ENCODE results near the gene CZIB.
"Not testable (repeated sequence)": the region's sequence is repeated elsewhere in the genome, so short reads cannot be mapped to it uniquely, and the experiment has no call there.

The CZIB gene

DNA sequence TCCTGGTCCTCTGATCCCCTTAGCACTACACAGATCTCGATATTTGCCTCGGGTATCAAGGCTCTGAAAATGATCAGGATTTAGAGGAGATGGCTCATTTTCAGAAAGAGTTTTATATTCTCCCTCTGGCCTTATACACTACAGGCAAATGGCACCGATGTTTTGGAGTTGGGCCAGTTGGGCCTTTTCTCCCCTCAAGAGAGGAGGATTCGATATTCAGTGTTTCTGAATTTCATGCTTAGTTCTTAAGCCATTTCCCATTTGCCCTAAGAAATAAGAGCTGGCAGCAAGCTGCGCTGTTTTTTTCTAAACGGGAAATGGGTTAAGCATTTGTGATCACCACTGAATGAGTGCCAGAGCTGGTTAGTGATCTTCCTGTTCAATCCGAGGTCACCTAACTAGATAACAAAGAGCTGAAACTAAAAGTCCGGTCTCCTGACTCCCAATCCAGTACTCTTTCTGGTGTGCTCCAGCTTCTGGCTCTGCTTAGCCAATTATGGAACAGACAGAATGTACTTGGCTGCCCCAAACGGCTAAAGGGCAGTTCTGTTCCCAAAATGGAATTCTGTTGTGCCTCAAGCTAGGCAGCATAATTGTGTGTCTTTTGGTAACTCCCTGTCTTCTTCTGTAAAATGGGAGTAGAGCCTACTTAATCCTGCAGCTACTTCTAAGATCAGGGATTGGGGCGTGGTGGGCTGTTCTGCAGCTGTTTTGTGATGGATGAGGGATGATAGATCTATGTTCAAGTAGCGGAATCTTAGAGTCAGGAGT lies 25.0 kb downstream of the CZIB start:
- Histone ChIP-seq H3K27me3 (ENCODE audit: insufficient read depth, low read depth, severe bottlenecking) (no peaks in the 10 kb centered on the region), H3K4me3 (ENCODE audit: low read depth, low read length) (no peak overlapping the region), H3K9me3 (ENCODE audit: severe bottlenecking) (no peaks in the 10 kb centered on the region), H3K36me3 (no peaks in the 10 kb centered on the region; the same call in 1 of the 2 replicates), H3K27ac (no peak overlapping the region)
- TF ChIP-seq, protein P1, sequence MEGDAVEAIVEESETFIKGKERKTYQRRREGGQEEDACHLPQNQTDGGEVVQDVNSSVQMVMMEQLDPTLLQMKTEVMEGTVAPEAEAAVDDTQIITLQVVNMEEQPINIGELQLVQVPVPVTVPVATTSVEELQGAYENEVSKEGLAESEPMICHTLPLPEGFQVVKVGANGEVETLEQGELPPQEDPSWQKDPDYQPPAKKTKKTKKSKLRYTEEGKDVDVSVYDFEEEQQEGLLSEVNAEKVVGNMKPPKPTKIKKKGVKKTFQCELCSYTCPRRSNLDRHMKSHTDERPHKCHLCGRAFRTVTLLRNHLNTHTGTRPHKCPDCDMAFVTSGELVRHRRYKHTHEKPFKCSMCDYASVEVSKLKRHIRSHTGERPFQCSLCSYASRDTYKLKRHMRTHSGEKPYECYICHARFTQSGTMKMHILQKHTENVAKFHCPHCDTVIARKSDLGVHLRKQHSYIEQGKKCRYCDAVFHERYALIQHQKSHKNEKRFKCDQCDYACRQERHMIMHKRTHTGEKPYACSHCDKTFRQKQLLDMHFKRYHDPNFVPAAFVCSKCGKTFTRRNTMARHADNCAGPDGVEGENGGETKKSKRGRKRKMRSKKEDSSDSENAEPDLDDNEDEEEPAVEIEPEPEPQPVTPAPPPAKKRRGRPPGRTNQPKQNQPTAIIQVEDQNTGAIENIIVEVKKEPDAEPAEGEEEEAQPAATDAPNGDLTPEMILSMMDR (IDR thresholded peaks at IDR 0.05; ENCODE audit: low read depth, low read length), result no peak
- no peak for DNase-seq

DNA sequence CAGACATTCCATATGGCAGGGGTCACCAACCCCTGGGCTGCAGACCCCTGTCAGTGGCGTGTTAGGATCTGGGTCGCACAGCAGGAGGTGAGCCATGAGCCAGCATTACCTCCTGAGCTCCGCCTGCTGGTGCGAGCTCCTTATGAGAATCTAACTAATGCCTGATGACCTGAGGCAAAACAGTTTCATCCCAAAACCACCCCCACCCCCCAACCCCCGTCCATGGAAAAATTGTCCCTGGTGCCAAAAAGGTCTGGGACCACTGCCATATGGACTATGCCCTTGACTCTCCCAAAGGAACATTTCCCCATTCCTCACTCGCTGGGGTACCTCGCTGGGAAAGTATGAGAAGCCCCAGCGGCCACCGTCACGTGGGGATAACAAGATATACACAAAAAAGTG lies 30.2 kb downstream of the CZIB start:
- no peaks in the 10 kb centered on the region for H3K36me3 ChIP-seq
- no peaks in the 10 kb centered on the region for H3K9me3 ChIP-seq (ENCODE audit: severe bottlenecking)
- no peaks in the 10 kb centered on the region for H3K27me3 ChIP-seq (ENCODE audit: insufficient read depth, low read depth, severe bottlenecking)
- TF ChIP-seq, protein P1 (IDR thresholded peaks at IDR 0.05; ENCODE audit: low read depth, low read length), result peak; percentile 45
- no peak overlapping the region for H3K4me3 ChIP-seq (ENCODE audit: low read depth, low read length)
- H3K27ac ChIP-seq, result no peak overlapping the region
- DNase-seq, result peak; percentile 47

DNA sequence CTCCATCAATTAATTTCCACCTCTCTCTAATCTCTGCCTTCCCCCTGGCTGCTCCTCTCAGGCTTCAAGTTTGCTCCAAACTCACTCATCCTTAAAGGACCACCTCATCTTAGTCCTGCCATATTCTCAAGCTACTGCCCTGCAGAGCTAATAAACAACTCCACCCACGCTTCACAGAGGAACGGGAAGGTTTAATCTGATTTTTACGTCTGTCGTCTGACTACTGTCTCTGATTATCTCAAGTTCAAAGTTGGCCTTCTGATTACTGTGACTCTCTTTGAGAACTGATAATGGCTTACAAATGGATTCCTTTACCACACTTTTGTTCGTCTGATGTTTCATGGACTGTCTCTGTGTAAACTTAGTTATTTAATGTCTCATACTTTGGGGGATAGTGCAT lies 31.4 kb downstream of the CZIB start:
- Histone ChIP-seq H3K27ac (no peak overlapping the region), H3K36me3 (no peaks in the 10 kb centered on the region), H3K27me3 (ENCODE audit: insufficient read depth, low read depth, severe bottlenecking) (no peaks in the 10 kb centered on the region), H3K9me3 (ENCODE audit: severe bottlenecking) (no peaks in the 10 kb centered on the region), H3K4me3 (ENCODE audit: low read depth, low read length) (no peak overlapping the region)
- DNase-seq, result no peak
- TF ChIP-seq, protein P1 (IDR thresholded peaks at IDR 0.05; ENCODE audit: low read depth, low read length), result no peak

DNA sequence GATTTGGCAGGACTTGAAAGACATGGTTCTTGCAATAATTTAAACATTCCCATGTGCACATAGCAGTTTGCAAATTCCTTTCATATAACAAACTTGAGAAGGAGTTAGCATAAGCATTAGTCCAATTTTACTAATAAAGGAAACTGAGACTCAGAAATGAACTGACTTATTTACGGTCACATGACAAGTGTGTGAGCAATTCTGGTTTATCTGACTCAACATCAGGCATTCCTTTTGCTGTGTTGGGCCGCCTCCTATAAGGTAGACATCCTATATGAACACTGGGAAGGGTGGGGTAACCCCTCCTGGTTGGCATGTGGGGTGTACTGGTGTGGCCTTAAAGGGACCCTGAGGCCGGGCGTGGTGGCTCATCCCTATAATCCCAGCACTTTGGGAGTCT lies 32.3 kb downstream of the CZIB start:
- no peaks in the 10 kb centered on the region for H3K9me3 ChIP-seq (ENCODE audit: severe bottlenecking)
- H3K27ac ChIP-seq, result no peak overlapping the region
- H3K36me3 ChIP-seq, result no peaks in the 10 kb centered on the region
- no peak overlapping the region for H3K4me3 ChIP-seq (ENCODE audit: low read depth, low read length)
- DNase-seq, result no peak
- no peaks in the 10 kb centered on the region for H3K27me3 ChIP-seq (ENCODE audit: insufficient read depth, low read depth, severe bottlenecking)
- TF ChIP-seq, protein P1 (IDR thresholded peaks at IDR 0.05; ENCODE audit: low read depth, low read length), result no peak

DNA sequence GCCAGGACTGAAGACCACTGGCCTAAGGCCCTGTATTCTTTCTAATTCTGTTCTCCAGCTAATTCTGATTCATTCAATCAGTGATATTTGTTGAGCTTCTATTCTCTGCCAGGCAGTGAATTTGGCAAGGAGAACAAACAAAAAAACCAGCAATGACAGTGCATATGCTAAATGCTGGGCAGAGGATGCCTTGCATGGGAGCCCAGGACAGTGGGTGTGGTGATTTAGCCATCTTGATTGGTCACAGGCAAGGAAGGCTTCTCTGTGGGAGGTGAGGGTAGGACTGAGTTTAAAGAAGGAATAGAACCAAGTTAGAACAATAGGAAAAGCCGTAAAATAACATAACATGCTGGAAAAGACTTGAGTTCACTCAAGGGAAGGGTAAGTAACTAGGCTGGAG lies 33.0 kb downstream of the CZIB start:
- H3K27ac ChIP-seq, result no peak overlapping the region
- H3K27me3 ChIP-seq (ENCODE audit: insufficient read depth, low read depth, severe bottlenecking), result no peaks in the 10 kb centered on the region
- no peaks in the 10 kb centered on the region for H3K36me3 ChIP-seq
- no peak for DNase-seq
- no peak overlapping the region for H3K4me3 ChIP-seq (ENCODE audit: low read depth, low read length)
- TF ChIP-seq, protein P1 (IDR thresholded peaks at IDR 0.05; ENCODE audit: low read depth, low read length), result no peak
- H3K9me3 ChIP-seq (ENCODE audit: severe bottlenecking), result no peaks in the 10 kb centered on the region

DNA sequence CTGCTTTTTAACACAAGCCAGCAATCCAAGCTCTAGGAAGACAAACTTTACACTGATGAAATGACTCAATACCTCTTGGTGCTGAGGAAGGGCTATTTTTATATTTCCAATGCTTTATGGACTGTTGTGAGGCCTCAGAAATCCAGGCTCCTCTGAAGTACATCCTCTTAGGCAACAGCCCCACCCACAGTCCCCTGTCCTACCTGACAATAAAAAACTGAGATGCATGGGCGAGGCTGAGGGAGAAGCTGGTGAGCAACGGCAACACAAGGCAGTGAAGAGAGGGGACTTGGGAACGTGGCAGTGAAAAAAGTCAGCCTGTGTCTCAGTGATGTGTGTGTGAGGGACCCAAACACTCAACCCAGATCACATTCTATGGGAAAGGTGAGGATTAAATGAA lies 33.9 kb downstream of the CZIB start:
- Histone ChIP-seq H3K27ac (no peak overlapping the region), H3K36me3 (no peaks in the 10 kb centered on the region), H3K27me3 (ENCODE audit: insufficient read depth, low read depth, severe bottlenecking) (no peaks in the 10 kb centered on the region), H3K9me3 (ENCODE audit: severe bottlenecking) (no peaks in the 10 kb centered on the region), H3K4me3 (ENCODE audit: low read depth, low read length) (no peak overlapping the region)
- no peak for DNase-seq
- TF ChIP-seq, protein P1 (IDR thresholded peaks at IDR 0.05; ENCODE audit: low read depth, low read length), result no peak

DNA sequence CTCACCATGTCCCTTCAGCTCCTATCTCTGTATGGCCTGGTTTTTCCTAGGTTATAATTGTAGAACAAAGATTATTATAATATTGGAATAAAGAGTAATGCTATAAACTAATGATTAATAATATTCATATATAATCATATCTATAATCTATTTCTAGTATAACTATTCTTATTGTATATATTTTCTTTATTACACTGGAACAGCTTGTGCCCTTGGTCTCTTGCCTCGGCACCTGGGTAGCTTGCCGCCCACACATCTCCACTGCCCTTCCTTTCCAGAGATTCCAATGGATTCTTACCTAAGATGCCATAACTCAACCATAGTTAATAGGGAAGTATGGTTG lies 34.5 kb downstream of the CZIB start:
- not testable (repeated sequence) for DNase-seq; H3K27ac ChIP-seq; H3K9me3 ChIP-seq (ENCODE audit: severe bottlenecking); H3K4me3 ChIP-seq (ENCODE audit: low read depth, low read length); H3K27me3 ChIP-seq (ENCODE audit: insufficient read depth, low read depth, severe bottlenecking); H3K36me3 ChIP-seq
